ENCODE measurements around the gene CTSE. TPM values are rescaled to one million over a fixed set of nuclear protein-coding genes. Genes with fewer than 3 reads are reported as not detected.
A peak's percentile ranks its signal among the peaks of the same experiment; 100 is the strongest.
"Not testable (repeated sequence)": the region's sequence is repeated elsewhere in the genome, so short reads cannot be mapped to it uniquely, and the experiment has no call there.

Gene CTSE
- total RNA-seq, 1 donor from 2014 or later, result not detected

GRCh38 chr1:206066479-206067171 lies 42.9 kb upstream of the CTSE start:
- H3K4me3 Mint-ChIP-seq (ENCODE audit: unreplicated experiment), result no peak overlapping the region
- no peak for TF ChIP-seq CTCF (IDR thresholded peaks at IDR 0.05; ENCODE audit: partially characterized antibody, unreplicated experiment)
- no peaks in the 10 kb centered on the region for H3K27me3 Mint-ChIP-seq (ENCODE audit: unreplicated experiment)
- no peak overlapping the region for H3K27ac Mint-ChIP-seq (ENCODE audit: unreplicated experiment)
- no peak for DNase-seq
- H3K4me1 Mint-ChIP-seq (ENCODE audit: low read depth, unreplicated experiment), result peaks cover 3% of the 10 kb centered on the region
- peaks cover 7% of the 10 kb centered on the region for H3K9me3 Mint-ChIP-seq (ENCODE audit: unreplicated experiment)
- H3K36me3 Mint-ChIP-seq (ENCODE audit: unreplicated experiment), result peaks cover 7% of the 10 kb centered on the region

- Mint-ChIP-seq H3K4me1 (ENCODE audit: low read depth, unreplicated experiment) (peaks cover 3% of the 10 kb centered on the region), H3K9me3 (ENCODE audit: unreplicated experiment) (peaks cover 7% of the 10 kb centered on the region), H3K27me3 (ENCODE audit: unreplicated experiment) (no peaks in the 10 kb centered on the region), H3K4me3 (ENCODE audit: unreplicated experiment) (no peak overlapping the region), H3K27ac (ENCODE audit: unreplicated experiment) (no peak overlapping the region), H3K36me3 (ENCODE audit: unreplicated experiment) (peaks cover 7% of the 10 kb centered on the region)
- DNase-seq, result no peak
- no peak for TF ChIP-seq CTCF (IDR thresholded peaks at IDR 0.05; ENCODE audit: partially characterized antibody, unreplicated experiment)
Observed at GRCh38 chr1:206065547-206066145, 42.0 kb upstream of the CTSE start.

- not testable (repeated sequence) for H3K9me3 Mint-ChIP-seq (ENCODE audit: unreplicated experiment); H3K36me3 Mint-ChIP-seq (ENCODE audit: unreplicated experiment); H3K4me1 Mint-ChIP-seq (ENCODE audit: low read depth, unreplicated experiment); DNase-seq; H3K27me3 Mint-ChIP-seq (ENCODE audit: unreplicated experiment); H3K4me3 Mint-ChIP-seq (ENCODE audit: unreplicated experiment)
- peak overlapping the region; percentile 38 for H3K27ac Mint-ChIP-seq (ENCODE audit: unreplicated experiment)
Observed at GRCh38 chr1:206064501-206064900, 40.8 kb upstream of the CTSE start.

GRCh38 chr1:206064001-206064400 lies 40.3 kb upstream of the CTSE start:
- H3K4me1 Mint-ChIP-seq (ENCODE audit: low read depth, unreplicated experiment); H3K27ac Mint-ChIP-seq (ENCODE audit: unreplicated experiment); H3K9me3 Mint-ChIP-seq (ENCODE audit: unreplicated experiment): not testable (repeated sequence)

GRCh38 chr1:206062464-206062863 lies 38.8 kb upstream of the CTSE start:
- Mint-ChIP-seq H3K4me1 (ENCODE audit: low read depth, unreplicated experiment) (peaks cover 3% of the 10 kb centered on the region), H3K9me3 (ENCODE audit: unreplicated experiment) (peaks cover 7% of the 10 kb centered on the region), H3K27ac (ENCODE audit: unreplicated experiment) (no peak overlapping the region), H3K27me3 (ENCODE audit: unreplicated experiment) (no peaks in the 10 kb centered on the region), H3K36me3 (ENCODE audit: unreplicated experiment) (peaks cover 7% of the 10 kb centered on the region), H3K4me3 (ENCODE audit: unreplicated experiment) (no peak overlapping the region)
- DNase-seq, result no peak
- TF ChIP-seq CTCF (IDR thresholded peaks at IDR 0.05; ENCODE audit: partially characterized antibody, unreplicated experiment), result no peak

More at GRCh38 chr1:206064001-206064400, 40.3 kb upstream of the CTSE start:
- not testable (repeated sequence) for H3K4me3 Mint-ChIP-seq (ENCODE audit: unreplicated experiment); H3K27me3 Mint-ChIP-seq (ENCODE audit: unreplicated experiment); DNase-seq; H3K36me3 Mint-ChIP-seq (ENCODE audit: unreplicated experiment)

GRCh38 chr1:206060844-206061243 lies 37.1 kb upstream of the CTSE start:
- no peak overlapping the region for H3K4me3 Mint-ChIP-seq (ENCODE audit: unreplicated experiment)
- H3K27me3 Mint-ChIP-seq (ENCODE audit: unreplicated experiment), result no peaks in the 10 kb centered on the region
- peaks cover 7% of the 10 kb centered on the region for H3K9me3 Mint-ChIP-seq (ENCODE audit: unreplicated experiment)
- peaks cover 1% of the 10 kb centered on the region for H3K4me1 Mint-ChIP-seq (ENCODE audit: low read depth, unreplicated experiment)
- no peak for TF ChIP-seq CTCF (IDR thresholded peaks at IDR 0.05; ENCODE audit: partially characterized antibody, unreplicated experiment)
- DNase-seq, result no peak
- no peak overlapping the region for H3K27ac Mint-ChIP-seq (ENCODE audit: unreplicated experiment)
- peaks cover 7% of the 10 kb centered on the region for H3K36me3 Mint-ChIP-seq (ENCODE audit: unreplicated experiment)
